Activated naive CD8-positive, alpha-beta T cell treated with anti-CD3 and anti-CD28 coated beads, Interleukin-2, amount 10 ng/mL, durations not matched to agents 7 days and 5 days (primary cell): ENCODE results near the gene INSIG1. TPM values are rescaled to one million over a fixed set of nuclear protein-coding genes. Genes with fewer than 3 reads are reported as not detected.

ENCODE experiments used
- ATAC-seq: fragments of 150-1000 bp; cut with Tn5 transposase; one replicate; pipeline ENCODE4 v1.10.0; 2021; ENCODE audit warnings: low read depth, moderate library complexity
- POLR2A ChIA-PET: fragments of 350-600 bp; sonication (Branson Sonifier 250); formaldehyde crosslinking; loops from one replicate; lab custom pipeline; 2021; ENCODE audit warnings: antibody characterized with exemption; lab: Charles Lee
- DNase-seq: peaks from one replicate; pipeline ENCODE4 v3.0.0; 2021
- H3K27ac Mint-ChIP-seq: one replicate; pipeline ENCODE4 v1.8.0; 2022; ENCODE audit warnings: mild to moderate bottlenecking, mixed read lengths
- H3K27me3 Mint-ChIP-seq: one replicate; pipeline ENCODE4 v1.8.0; 2022; ENCODE audit warnings: mild to moderate bottlenecking, moderate library complexity, mixed read lengths
- H3K36me3 Mint-ChIP-seq: one replicate; pipeline ENCODE4 v1.8.0; 2021; ENCODE audit warnings: mild to moderate bottlenecking, mixed read lengths
- H3K4me1 Mint-ChIP-seq: one replicate; pipeline ENCODE4 v1.8.0; 2021; ENCODE audit warnings: mixed read lengths
- H3K4me3 Mint-ChIP-seq: one replicate; pipeline ENCODE4 v1.8.0; 2022; ENCODE audit warnings: mild to moderate bottlenecking, moderate library complexity, mixed read lengths
- H3K9me3 Mint-ChIP-seq: one replicate; pipeline ENCODE4 v1.8.0; 2021; ENCODE audit warnings: mixed read lengths
- total RNA-seq, 2 experiments: library from RNA; stranded (reverse); gene quantifications; one replicate each; pipeline ENCODE4 v1.2.3, GENCODE V29; 2021

The INSIG1 gene
- 10 to 100 TPM; 73.1 to 75.0 TPM for total RNA-seq

DNA sequence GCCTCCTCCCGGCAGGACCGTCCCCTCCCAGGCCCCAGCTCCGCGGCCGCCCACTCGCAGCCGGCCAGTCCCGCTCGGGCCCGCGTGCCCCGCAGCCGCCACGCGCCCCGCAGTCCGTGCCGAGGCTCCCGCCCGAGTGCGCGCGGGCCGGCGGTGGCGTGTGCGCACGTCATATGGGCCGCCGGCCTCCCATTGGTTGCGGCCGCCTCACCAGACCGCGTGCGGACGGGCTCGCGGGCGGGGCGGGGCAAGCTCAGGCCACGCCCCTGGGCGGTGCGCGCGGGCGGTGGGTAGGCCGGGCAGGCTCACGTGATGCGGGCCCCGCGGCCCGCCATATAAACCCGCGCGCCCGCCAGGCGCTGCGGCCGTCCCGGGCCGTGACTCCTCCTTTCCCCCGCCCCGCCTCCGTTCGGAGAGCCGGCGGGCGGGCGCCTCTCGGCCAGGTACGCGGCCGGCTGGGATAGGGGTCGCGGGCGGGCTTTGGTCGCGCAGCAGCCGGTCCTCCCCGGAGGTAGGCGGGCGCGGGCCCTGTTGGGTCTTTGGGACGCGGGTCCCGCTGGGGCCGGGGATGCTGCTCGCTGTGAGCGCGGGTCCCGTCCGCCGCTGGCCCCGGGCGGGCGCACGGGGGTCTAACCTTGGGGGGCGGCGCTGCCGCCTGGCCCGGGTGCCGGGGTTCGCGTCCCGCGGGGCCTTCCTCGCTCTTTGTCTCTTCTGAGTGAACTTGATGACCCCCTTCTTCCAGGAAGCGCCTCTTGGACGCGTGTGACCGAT lies at the start of gene INSIG1:
INSIG1 (plus strand) TSS at position 362 of the 771 bp plus-strand sequence; CDS start at position 770, 408 bp downstream.
- H3K27me3 Mint-ChIP-seq, result peaks cover 8% of the 10 kb centered on the region
- peaks cover 1% of the 10 kb centered on the region for H3K9me3 Mint-ChIP-seq
- peaks cover 23% of the 10 kb centered on the region for H3K36me3 Mint-ChIP-seq
- H3K4me1 Mint-ChIP-seq, result peaks cover 35% of the 10 kb centered on the region
- POLR2A ChIA-PET, result interaction anchor here (0.6 to 4.4 kb wide), 15 partner anchors 8 to 497 kb away, joined by 3 to 88 read pairs (median 5); partner anchors contain the start of gene PAXIP1
- peak; percentile 45 for ATAC-seq
- peak within 1 kb of the TSS; percentile 97 for H3K27ac Mint-ChIP-seq
- peak; percentile 98 for DNase-seq
- H3K4me3 Mint-ChIP-seq, result peak within 1 kb of the TSS; percentile 96

DNA sequence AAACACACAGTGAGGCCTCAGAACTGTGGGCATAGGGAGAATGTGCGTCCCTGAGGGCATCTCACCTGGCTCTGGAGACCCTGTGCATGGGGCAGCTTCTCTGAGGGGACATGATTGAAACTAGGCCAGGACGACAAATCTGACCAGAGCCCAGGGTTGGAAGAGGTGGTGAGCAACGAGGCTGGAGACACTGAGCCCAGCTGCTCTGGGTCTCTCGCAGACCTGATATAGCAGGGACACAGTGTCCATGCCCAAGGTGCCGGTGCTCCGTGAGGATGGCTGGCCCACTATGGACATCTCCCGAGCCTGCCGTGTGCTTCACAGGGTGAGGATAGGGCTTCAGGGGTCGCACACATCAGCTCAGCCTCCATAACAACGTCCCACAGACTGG lies 49.3 kb upstream of the INSIG1 start:
- ATAC-seq, result no peak
- Mint-ChIP-seq H3K9me3 (peaks cover 1% of the 10 kb centered on the region), H3K4me3 (no peak overlapping the region), H3K27me3 (peaks cover 6% of the 10 kb centered on the region), H3K4me1 (no peaks in the 10 kb centered on the region), H3K36me3 (no peaks in the 10 kb centered on the region), H3K27ac (no peak overlapping the region)
- POLR2A ChIA-PET, result no interaction called here
- DNase-seq, result no peak

- H3K27ac Mint-ChIP-seq, result no peak overlapping the region
- no peak for ATAC-seq
- H3K4me3 Mint-ChIP-seq, result no peak overlapping the region
- peaks cover 11% of the 10 kb centered on the region for H3K27me3 Mint-ChIP-seq
- POLR2A ChIA-PET, result no interaction called here
- H3K9me3 Mint-ChIP-seq, result no peaks in the 10 kb centered on the region
- H3K36me3 Mint-ChIP-seq, result no peaks in the 10 kb centered on the region
- DNase-seq, result no peak
- no peaks in the 10 kb centered on the region for H3K4me1 Mint-ChIP-seq
These were observed 45.8 kb upstream of the INSIG1 start for GRCh38 chr7:155251831-155252230.

DNA sequence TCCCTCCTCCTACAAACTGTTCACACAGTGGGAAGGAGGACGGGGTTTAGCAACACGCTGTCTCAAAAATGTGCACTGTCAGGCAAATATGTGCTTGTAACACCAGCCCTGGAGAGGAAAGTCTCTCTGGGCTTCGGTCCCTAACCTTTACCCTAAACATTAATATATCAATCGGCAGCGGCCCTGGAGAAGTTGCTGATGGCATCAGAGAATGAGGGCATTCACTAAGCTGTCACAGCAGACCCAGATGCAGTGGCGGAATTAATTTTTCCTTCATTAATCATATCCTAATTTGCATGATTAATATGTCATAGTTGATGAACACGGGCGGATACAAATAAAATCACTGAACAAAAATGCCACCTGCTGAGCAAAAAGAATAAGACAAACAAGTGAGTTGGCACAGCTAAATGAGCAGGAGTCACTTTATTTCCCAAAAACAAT lies 45.2 kb upstream of the INSIG1 start:
- Mint-ChIP-seq H3K9me3 (no peaks in the 10 kb centered on the region), H3K27me3 (peaks cover 11% of the 10 kb centered on the region), H3K27ac (no peak overlapping the region), H3K36me3 (no peaks in the 10 kb centered on the region), H3K4me3 (no peak overlapping the region), H3K4me1 (peaks cover 2% of the 10 kb centered on the region)
- POLR2A ChIA-PET, result no interaction called here
- DNase-seq, result no peak
- ATAC-seq, result no peak

- POLR2A ChIA-PET, result no interaction called here
- Mint-ChIP-seq H3K4me3 (no peak overlapping the region), H3K4me1 (peaks cover 2% of the 10 kb centered on the region), H3K36me3 (no peaks in the 10 kb centered on the region), H3K27me3 (peaks cover 11% of the 10 kb centered on the region), H3K9me3 (no peaks in the 10 kb centered on the region), H3K27ac (no peak overlapping the region)
- DNase-seq, result no peak
- ATAC-seq, result no peak
These were observed 44.7 kb upstream of the INSIG1 start for GRCh38 chr7:155252892-155253501.

GRCh38 chr7:155254018-155254417 lies 43.7 kb upstream of the INSIG1 start:
- H3K4me1 Mint-ChIP-seq, result peaks cover 2% of the 10 kb centered on the region
- peaks cover 11% of the 10 kb centered on the region for H3K27me3 Mint-ChIP-seq
- no peak for DNase-seq
- no peak for ATAC-seq
- H3K9me3 Mint-ChIP-seq, result no peaks in the 10 kb centered on the region
- H3K4me3 Mint-ChIP-seq, result no peak overlapping the region
- H3K27ac Mint-ChIP-seq, result no peak overlapping the region
- no peaks in the 10 kb centered on the region for H3K36me3 Mint-ChIP-seq
- POLR2A ChIA-PET, result no interaction called here

- H3K27me3 Mint-ChIP-seq, result peaks cover 11% of the 10 kb centered on the region
- DNase-seq (no peak), ATAC-seq (no peak)
- H3K4me3 Mint-ChIP-seq, result no peak overlapping the region
- no peaks in the 10 kb centered on the region for H3K36me3 Mint-ChIP-seq
- H3K4me1 Mint-ChIP-seq, result peaks cover 2% of the 10 kb centered on the region
- H3K9me3 Mint-ChIP-seq, result no peaks in the 10 kb centered on the region
- no peak overlapping the region for H3K27ac Mint-ChIP-seq
- POLR2A ChIA-PET, result no interaction called here
These were observed 42.6 kb upstream of the INSIG1 start for GRCh38 chr7:155255071-155255470.

DNA sequence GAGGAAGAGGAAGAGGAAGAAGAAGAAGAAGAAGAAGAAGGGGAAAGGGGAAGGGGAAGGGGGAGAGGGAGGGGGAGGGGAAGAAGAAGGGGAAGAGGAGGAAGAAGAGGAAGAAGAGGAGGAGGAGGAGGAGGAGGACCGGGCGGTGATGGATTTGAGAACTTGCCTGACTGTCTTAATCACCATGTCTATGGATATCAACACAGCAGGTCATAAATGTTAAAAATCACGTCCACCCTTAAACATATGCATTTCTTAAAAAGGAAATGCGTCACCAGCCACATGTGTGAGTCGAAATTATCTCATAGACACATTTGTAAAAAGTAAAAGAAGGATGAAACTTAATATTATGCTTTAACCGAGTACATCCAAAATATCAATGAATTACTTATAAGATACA lies 42.1 kb upstream of the INSIG1 start:
- ATAC-seq (no peak), DNase-seq (no peak)
- Mint-ChIP-seq H3K36me3 (no peaks in the 10 kb centered on the region), H3K4me1 (peaks cover 2% of the 10 kb centered on the region), H3K27me3 (peaks cover 11% of the 10 kb centered on the region), H3K27ac (no peak overlapping the region), H3K9me3 (no peaks in the 10 kb centered on the region), H3K4me3 (no peak overlapping the region)
- POLR2A ChIA-PET, result no interaction called here

- Mint-ChIP-seq H3K36me3 (no peaks in the 10 kb centered on the region), H3K27me3 (peaks cover 11% of the 10 kb centered on the region), H3K4me3 (no peak overlapping the region), H3K4me1 (peaks cover 2% of the 10 kb centered on the region), H3K27ac (no peak overlapping the region), H3K9me3 (no peaks in the 10 kb centered on the region)
- ATAC-seq, result no peak
- POLR2A ChIA-PET, result no interaction called here
- no peak for DNase-seq
These were observed 41.5 kb upstream of the INSIG1 start for GRCh38 chr7:155256081-155256760.

- H3K9me3 Mint-ChIP-seq, result no peaks in the 10 kb centered on the region
- no peak for ATAC-seq
- H3K27ac Mint-ChIP-seq, result no peak overlapping the region
- H3K4me3 Mint-ChIP-seq, result no peak overlapping the region
- peaks cover 10% of the 10 kb centered on the region for H3K27me3 Mint-ChIP-seq
- no peak for DNase-seq
- POLR2A ChIA-PET, result no interaction called here
- no peaks in the 10 kb centered on the region for H3K36me3 Mint-ChIP-seq
- H3K4me1 Mint-ChIP-seq, result peaks cover 2% of the 10 kb centered on the region
These were observed 40.8 kb upstream of the INSIG1 start for GRCh38 chr7:155256761-155257481.

DNA sequence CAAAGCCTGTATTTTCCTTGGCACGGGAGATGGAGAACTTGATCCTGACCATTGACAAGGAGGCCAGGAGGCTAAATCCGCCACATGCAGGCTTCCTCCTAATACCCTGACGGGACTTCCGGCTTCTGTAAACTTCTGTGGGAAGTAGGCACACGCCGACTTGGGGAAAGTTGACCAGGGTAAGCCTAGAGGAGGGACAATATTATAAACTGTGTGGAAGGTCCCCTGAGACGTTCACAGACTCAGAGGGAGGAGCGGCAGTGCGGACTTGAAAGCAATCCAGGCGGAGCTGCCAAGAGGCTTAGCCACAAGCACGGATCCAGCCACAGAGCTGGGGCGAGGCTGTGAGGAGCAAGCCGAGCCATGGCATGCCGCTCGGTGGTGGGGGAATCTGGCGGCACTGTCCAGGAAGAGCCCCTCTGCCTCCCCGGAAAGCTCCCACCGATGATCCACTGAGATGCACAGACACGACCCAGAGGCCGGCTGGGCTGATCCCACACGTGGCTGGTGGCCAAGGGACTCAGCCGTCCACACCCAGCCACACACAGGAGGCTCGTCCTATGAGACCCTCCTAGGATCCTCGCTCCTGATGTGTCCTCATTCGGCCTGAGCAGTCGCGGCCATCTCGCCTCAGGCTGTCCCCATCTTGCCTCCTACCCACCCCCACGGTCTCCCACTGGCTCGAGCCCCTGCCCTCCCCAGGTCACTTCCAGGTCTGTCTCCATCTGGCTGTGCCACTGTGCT lies 40.0 kb upstream of the INSIG1 start:
- no peaks in the 10 kb centered on the region for H3K9me3 Mint-ChIP-seq
- no peaks in the 10 kb centered on the region for H3K36me3 Mint-ChIP-seq
- H3K4me3 Mint-ChIP-seq, result no peak overlapping the region
- ATAC-seq, result no peak
- H3K27ac Mint-ChIP-seq, result no peak overlapping the region
- no peak for DNase-seq
- peaks cover 2% of the 10 kb centered on the region for H3K4me1 Mint-ChIP-seq
- H3K27me3 Mint-ChIP-seq, result peaks cover 8% of the 10 kb centered on the region
- POLR2A ChIA-PET, result no interaction called here

- peaks cover 8% of the 10 kb centered on the region for H3K27me3 Mint-ChIP-seq
- POLR2A ChIA-PET, result no interaction called here
These were observed 39.5 kb upstream of the INSIG1 start for GRCh38 chr7:155258226-155258560.

More at GRCh38 chr7:155258226-155258560, 39.5 kb upstream of the INSIG1 start:
- no peaks in the 10 kb centered on the region for H3K9me3 Mint-ChIP-seq
- H3K4me1 Mint-ChIP-seq, result peaks cover 2% of the 10 kb centered on the region
- ATAC-seq (no peak), DNase-seq (no peak)
- H3K36me3 Mint-ChIP-seq, result no peaks in the 10 kb centered on the region
- no peak overlapping the region for H3K27ac Mint-ChIP-seq
- no peak overlapping the region for H3K4me3 Mint-ChIP-seq
